IPS-NIHi11 (cell line): ENCODE measurements around the gene CFAP299.

Experiments
- DNase-seq: peaks from one replicate; pipeline ENCODE4 v3.0.0; 2012; ENCODE audit warnings: mixed read lengths, low spot score

CFAP299 gene

GRCh38 chr4:80447493-80447892, 112.0 kb downstream of the CFAP299 start:
- DNase-seq = no peak

- no peak for DNase-seq
Measured at GRCh38 chr4:80448056-80448455, 112.5 kb downstream of the CFAP299 start.

- DNase-seq = no peak
Measured at GRCh38 chr4:80452055-80452454, 116.5 kb downstream of the CFAP299 start.

- DNase-seq = no peak
Measured at GRCh38 chr4:80452768-80453167, 117.2 kb downstream of the CFAP299 start.

- DNase-seq = no peak
Measured at GRCh38 chr4:80454040-80454439, 118.5 kb downstream of the CFAP299 start.

GRCh38 chr4:80454556-80454955, 119.0 kb downstream of the CFAP299 start:
- DNase-seq = no peak

GRCh38 chr4:80459918-80460473, 124.5 kb downstream of the CFAP299 start:
- no peak for DNase-seq

GRCh38 chr4:80461412-80461811, 125.9 kb downstream of the CFAP299 start:
- peak; percentile 6 for DNase-seq

- DNase-seq = no peak
Measured at GRCh38 chr4:80462621-80463091, 127.1 kb downstream of the CFAP299 start.

- DNase-seq = no peak
Measured at GRCh38 chr4:80463509-80463908, 128.0 kb downstream of the CFAP299 start.

GRCh38 chr4:80465238-80465637, 129.7 kb downstream of the CFAP299 start:
- peak; percentile 19 for DNase-seq

- no peak for DNase-seq
Measured at GRCh38 chr4:80465736-80466135, 130.2 kb downstream of the CFAP299 start.

- DNase-seq = no peak
Measured at GRCh38 chr4:80466618-80467017, 131.1 kb downstream of the CFAP299 start.

- peak; percentile 27 for DNase-seq
Measured at GRCh38 chr4:80471756-80472155, 136.2 kb downstream of the CFAP299 start.

- no peak for DNase-seq
Measured at GRCh38 chr4:80475236-80475635, 139.7 kb downstream of the CFAP299 start.

GRCh38 chr4:80475798-80476197, 140.3 kb downstream of the CFAP299 start:
- no peak for DNase-seq

GRCh38 chr4:80484712-80485111, 149.2 kb downstream of the CFAP299 start:
- no peak for DNase-seq

GRCh38 chr4:80486603-80487002, 151.1 kb downstream of the CFAP299 start:
- no peak for DNase-seq

- DNase-seq = no peak
Measured at GRCh38 chr4:80489798-80490197, 154.3 kb downstream of the CFAP299 start.

- no peak for DNase-seq
Measured at GRCh38 chr4:80492761-80493160, 157.2 kb downstream of the CFAP299 start.

GRCh38 chr4:80495865-80496264, 160.3 kb downstream of the CFAP299 start:
- peak; percentile 26 for DNase-seq

GRCh38 chr4:80498725-80499124, 163.2 kb downstream of the CFAP299 start:
- no peak for DNase-seq

GRCh38 chr4:80500613-80501012, 165.1 kb downstream of the CFAP299 start:
- no peak for DNase-seq

GRCh38 chr4:80507077-80507476, 171.5 kb downstream of the CFAP299 start:
- no peak for DNase-seq

- no peak for DNase-seq
Measured at GRCh38 chr4:80507507-80507906, 172.0 kb downstream of the CFAP299 start.
